Hindlimb muscle (tissue), 1 donor: ENCODE data around the gene IRF2. TPM values are rescaled to one million over a fixed set of nuclear protein-coding genes. Genes with fewer than 3 reads are reported as not detected.
A peak's percentile ranks its signal among the peaks of the same experiment; 100 is the strongest.
"Not testable (repeated sequence)": the region's sequence is repeated elsewhere in the genome, so short reads cannot be mapped to it uniquely, and the experiment has no call there.

Source experiments
- DNase-seq: peaks from one replicate; pipeline ENCODE4 v3.0.0-alpha.2; 2013
- polyA plus RNA-seq: library from polyadenylated mRNA; unstranded; fragments of 120-200 nt; gene quantifications from one replicate; pipeline ENCODE4 v1.2.1, GENCODE V29; 2013; ENCODE audit not compliant: insufficient read length

The IRF2 gene
- polyA plus RNA-seq, 1 donor: 16.7 TPM

GRCh38 chr4:184386271-184386781 lies 88.0 kb downstream of the IRF2 start:
- no peak for DNase-seq

GRCh38 chr4:184385705-184386141 lies 88.6 kb downstream of the IRF2 start:
- DNase-seq: no peak

- DNase-seq: peak; percentile 63
These were observed 89.4 kb downstream of the IRF2 start for GRCh38 chr4:184384810-184385557.

GRCh38 chr4:184384056-184384809 lies 90.1 kb downstream of the IRF2 start:
- no peak for DNase-seq

GRCh38 chr4:184383497-184384055 lies 90.8 kb downstream of the IRF2 start:
- DNase-seq: no peak

- DNase-seq: no peak
These were observed 92.0 kb downstream of the IRF2 start for GRCh38 chr4:184382189-184382846.

GRCh38 chr4:184380707-184381106 lies 93.6 kb downstream of the IRF2 start:
- DNase-seq: no peak

GRCh38 chr4:184380214-184380613 lies 94.1 kb downstream of the IRF2 start:
- not testable (repeated sequence) for DNase-seq

- no peak for DNase-seq
These were observed 97.4 kb downstream of the IRF2 start for GRCh38 chr4:184376923-184377322.

GRCh38 chr4:184376126-184376838 lies 98.1 kb downstream of the IRF2 start:
- no peak for DNase-seq

- DNase-seq: not testable (repeated sequence)
These were observed 98.7 kb downstream of the IRF2 start for GRCh38 chr4:184375623-184376022.

- DNase-seq: no peak
These were observed 99.3 kb downstream of the IRF2 start for GRCh38 chr4:184375027-184375426.

GRCh38 chr4:184373886-184374405 lies 100.4 kb downstream of the IRF2 start:
- no peak for DNase-seq

- no peak for DNase-seq
These were observed 103.0 kb downstream of the IRF2 start for GRCh38 chr4:184371390-184371787.

GRCh38 chr4:184370711-184371389 lies 103.5 kb downstream of the IRF2 start:
- DNase-seq: no peak

GRCh38 chr4:184369871-184370270 lies 104.5 kb downstream of the IRF2 start:
- DNase-seq: no peak

- DNase-seq: no peak
These were observed 105.6 kb downstream of the IRF2 start for GRCh38 chr4:184368731-184369130.

- no peak for DNase-seq
These were observed 106.1 kb downstream of the IRF2 start for GRCh38 chr4:184368290-184368689.

- no peak for DNase-seq
These were observed 110.0 kb downstream of the IRF2 start for GRCh38 chr4:184364100-184364921.

GRCh38 chr4:184363258-184363657 lies 111.1 kb downstream of the IRF2 start:
- no peak for DNase-seq
